NCI-H2227 (cell line): Measurements from ENCODE around the gene KCNQ2.
"Not testable (repeated sequence)": the region's sequence is repeated elsewhere in the genome, so short reads cannot be mapped to it uniquely, and the experiment has no call there.

Experiments
- DNase-seq: peaks from one replicate; lab custom pipeline; 2025; ENCODE audit not compliant: unreplicated experiment; lab: John Stamatoyannopoulos, UW

Gene KCNQ2

GRCh38 chr20:63471981-63472831 is at the start of gene KCNQ2:
KCNQ2 (minus strand) TSS chr20:63472655; CDS start chr20:63472463, 192 bp downstream.
- peak; percentile 80 for DNase-seq

- DNase-seq, result no peak
Measured at GRCh38 chr20:63521602-63522001, 49.1 kb upstream of the KCNQ2 start.

GRCh38 chr20:63520934-63521601 is 48.6 kb upstream of the KCNQ2 start:
- peak; percentile 85 for DNase-seq

- DNase-seq, result peak; percentile 89
Measured at GRCh38 chr20:63520504-63520933, 48.1 kb upstream of the KCNQ2 start, which contains the start of gene PPDPF. PPDPF (plus strand) TSS chr20:63520765; CDS start chr20:63521309, 544 bp downstream.

- DNase-seq, result peak; percentile 86
Measured at GRCh38 chr20:63519668-63520503, 47.4 kb upstream of the KCNQ2 start.

GRCh38 chr20:63518946-63519667 is 46.7 kb upstream of the KCNQ2 start:
- DNase-seq, result no peak

GRCh38 chr20:63518351-63518861 is 46.0 kb upstream of the KCNQ2 start:
- no peak for DNase-seq

- no peak for DNase-seq
Measured at GRCh38 chr20:63517376-63518309, 45.2 kb upstream of the KCNQ2 start.

GRCh38 chr20:63514520-63514919 is 42.1 kb upstream of the KCNQ2 start:
- not testable (repeated sequence) for DNase-seq

GRCh38 chr20:63513207-63513606 is 40.8 kb upstream of the KCNQ2 start:
- no peak for DNase-seq

GRCh38 chr20:63509088-63509564 is 36.7 kb upstream of the KCNQ2 start:
- DNase-seq, result no peak

GRCh38 chr20:63508072-63508768 is 35.8 kb upstream of the KCNQ2 start:
- no peak for DNase-seq

- DNase-seq, result no peak
Measured at GRCh38 chr20:63507083-63507743, 34.8 kb upstream of the KCNQ2 start.

- no peak for DNase-seq
Measured at GRCh38 chr20:63505723-63506122, 33.3 kb upstream of the KCNQ2 start.

GRCh38 chr20:63505281-63505680 is 32.8 kb upstream of the KCNQ2 start:
- no peak for DNase-seq

GRCh38 chr20:63504642-63505041 is 32.2 kb upstream of the KCNQ2 start:
- DNase-seq, result no peak

- DNase-seq, result no peak
Measured at GRCh38 chr20:63503524-63503923, 31.1 kb upstream of the KCNQ2 start.

GRCh38 chr20:63502671-63503172 is 30.3 kb upstream of the KCNQ2 start:
- no peak for DNase-seq
